ENCODE data around the gene MAP7D1. TPM values are rescaled to one million over a fixed set of nuclear protein-coding genes. Genes with fewer than 3 reads are reported as not detected.

MAP7D1 gene
- total RNA-seq, 1 experiment from 2014 or later: 146 TPM

- DNase-seq: no peak
Observed at GRCh38 chr1:36162680-36163239, 6.8 kb downstream of the MAP7D1 start.

GRCh38 chr1:36163426-36163825 lies 7.5 kb downstream of the MAP7D1 start:
- H3K36me3 ChIP-seq (replicated peaks; ENCODE audit: control insufficient read depth, insufficient read depth, low read length): peaks cover 1% of the 10 kb centered on the region; the same call in 1 of the 2 replicates
- no peak for DNase-seq
- no peaks in the 10 kb centered on the region for H3K27me3 ChIP-seq (ENCODE audit: control insufficient read depth, insufficient read depth, low read length)

More at GRCh38 chr1:36162680-36163239, 6.8 kb downstream of the MAP7D1 start:
- H3K27me3 ChIP-seq (ENCODE audit: control insufficient read depth, insufficient read depth, low read length): no peaks in the 10 kb centered on the region
- no peak overlapping the region for H3K4me3 ChIP-seq (ENCODE audit: insufficient read depth, low read depth, low read length)
- H3K36me3 ChIP-seq (replicated peaks; ENCODE audit: control insufficient read depth, insufficient read depth, low read length): peaks cover 1% of the 10 kb centered on the region; the same call in 1 of the 2 replicates

GRCh38 chr1:36164361-36164760 lies 8.4 kb downstream of the MAP7D1 start:
- no peak for DNase-seq
- Histone ChIP-seq H3K4me3 (ENCODE audit: insufficient read depth, low read depth, low read length) (no peak overlapping the region), H3K27me3 (ENCODE audit: control insufficient read depth, insufficient read depth, low read length) (no peaks in the 10 kb centered on the region), H3K36me3 (replicated peaks; ENCODE audit: control insufficient read depth, insufficient read depth, low read length) (peaks cover 1% of the 10 kb centered on the region; the same call in 1 of the 2 replicates)

More at GRCh38 chr1:36163426-36163825, 7.5 kb downstream of the MAP7D1 start:
- H3K4me3 ChIP-seq (ENCODE audit: insufficient read depth, low read depth, low read length): no peak overlapping the region

GRCh38 chr1:36165145-36165544 lies 9.2 kb downstream of the MAP7D1 start:
- no peak overlapping the region for H3K4me3 ChIP-seq (ENCODE audit: insufficient read depth, low read depth, low read length)
- no peaks in the 10 kb centered on the region; the same call in 1 of the 2 replicates for H3K36me3 ChIP-seq (replicated peaks; ENCODE audit: control insufficient read depth, insufficient read depth, low read length)
- no peak for DNase-seq
- H3K27me3 ChIP-seq (ENCODE audit: control insufficient read depth, insufficient read depth, low read length): no peaks in the 10 kb centered on the region

GRCh38 chr1:36166136-36166535 lies 10.2 kb downstream of the MAP7D1 start:
- H3K36me3 ChIP-seq (replicated peaks; ENCODE audit: control insufficient read depth, insufficient read depth, low read length): peaks cover 2% of the 10 kb centered on the region
- H3K27me3 ChIP-seq (ENCODE audit: control insufficient read depth, insufficient read depth, low read length): no peaks in the 10 kb centered on the region
- no peak for DNase-seq
- no peak overlapping the region for H3K4me3 ChIP-seq (ENCODE audit: insufficient read depth, low read depth, low read length)

GRCh38 chr1:36166938-36167905 lies 11.3 kb downstream of the MAP7D1 start:
- DNase-seq: no peak
- H3K36me3 ChIP-seq (replicated peaks; ENCODE audit: control insufficient read depth, insufficient read depth, low read length): peaks cover 7% of the 10 kb centered on the region
- H3K27me3 ChIP-seq (ENCODE audit: control insufficient read depth, insufficient read depth, low read length): no peaks in the 10 kb centered on the region
- no peak overlapping the region for H3K4me3 ChIP-seq (ENCODE audit: insufficient read depth, low read depth, low read length)

- Histone ChIP-seq H3K27me3 (ENCODE audit: control insufficient read depth, insufficient read depth, low read length) (no peaks in the 10 kb centered on the region), H3K4me3 (ENCODE audit: insufficient read depth, low read depth, low read length) (no peak overlapping the region), H3K36me3 (replicated peaks; ENCODE audit: control insufficient read depth, insufficient read depth, low read length) (peaks cover 15% of the 10 kb centered on the region)
- no peak for DNase-seq
Observed at GRCh38 chr1:36168514-36168913, 12.6 kb downstream of the MAP7D1 start.

GRCh38 chr1:36170643-36171412 lies 14.9 kb downstream of the MAP7D1 start:
- Histone ChIP-seq H3K36me3 (replicated peaks; ENCODE audit: control insufficient read depth, insufficient read depth, low read length) (peaks cover 18% of the 10 kb centered on the region), H3K4me3 (ENCODE audit: insufficient read depth, low read depth, low read length) (no peak overlapping the region), H3K27me3 (ENCODE audit: control insufficient read depth, insufficient read depth, low read length) (no peaks in the 10 kb centered on the region)
- peak; percentile 44 for DNase-seq

GRCh38 chr1:36172017-36172747 lies 16.2 kb downstream of the MAP7D1 start:
- H3K4me3 ChIP-seq (ENCODE audit: insufficient read depth, low read depth, low read length): no peak overlapping the region

GRCh38 chr1:36172983-36173382 lies 17.0 kb downstream of the MAP7D1 start:
- no peak for DNase-seq
- Histone ChIP-seq H3K36me3 (replicated peaks; ENCODE audit: control insufficient read depth, insufficient read depth, low read length) (peaks cover 18% of the 10 kb centered on the region), H3K27me3 (ENCODE audit: control insufficient read depth, insufficient read depth, low read length) (no peaks in the 10 kb centered on the region; the same call in 1 of the 2 replicates), H3K4me3 (ENCODE audit: insufficient read depth, low read depth, low read length) (no peak overlapping the region)

More at GRCh38 chr1:36172017-36172747, 16.2 kb downstream of the MAP7D1 start:
- Histone ChIP-seq H3K27me3 (ENCODE audit: control insufficient read depth, insufficient read depth, low read length) (no peaks in the 10 kb centered on the region; the same call in 1 of the 2 replicates), H3K36me3 (replicated peaks; ENCODE audit: control insufficient read depth, insufficient read depth, low read length) (peaks cover 18% of the 10 kb centered on the region)
- DNase-seq: no peak

GRCh38 chr1:36174713-36175112 lies 18.8 kb downstream of the MAP7D1 start:
- H3K36me3 ChIP-seq (replicated peaks; ENCODE audit: control insufficient read depth, insufficient read depth, low read length): peaks cover 21% of the 10 kb centered on the region
- H3K27me3 ChIP-seq (ENCODE audit: control insufficient read depth, insufficient read depth, low read length): no peaks in the 10 kb centered on the region; the same call in 1 of the 2 replicates
- H3K4me3 ChIP-seq (ENCODE audit: insufficient read depth, low read depth, low read length): no peak overlapping the region
- peak; percentile 60 for DNase-seq

GRCh38 chr1:36175137-36176095 lies 19.5 kb downstream of the MAP7D1 start:
- peaks cover 23% of the 10 kb centered on the region for H3K36me3 ChIP-seq (replicated peaks; ENCODE audit: control insufficient read depth, insufficient read depth, low read length)
- H3K27me3 ChIP-seq (ENCODE audit: control insufficient read depth, insufficient read depth, low read length): no peaks in the 10 kb centered on the region; the same call in 1 of the 2 replicates
- peak; percentile 79 for DNase-seq
- peak overlapping the region; percentile 30; the same call in 1 of the 2 replicates for H3K4me3 ChIP-seq (ENCODE audit: insufficient read depth, low read depth, low read length)

All from H7 (cell line).